K562 (cell line): ENCODE data around the gene SCYL1. TPM values are rescaled to one million over a fixed set of nuclear protein-coding genes. Genes with fewer than 3 reads are reported as not detected.

Experiments
- ATF7 ChIP-seq: fragments of 450-650 bp; IDR thresholded peaks from 2 replicates; pipeline ENCODE4 v1.7.1; 2014; ENCODE audit warnings: mild to moderate bottlenecking, moderate library complexity
- BACH1 ChIP-seq: fragments of 200-800 bp; sonication (Bioruptor generic); IDR thresholded peaks from 2 replicates; pipeline ENCODE4 v1.6.1; 2016; ENCODE audit warnings: missing genetic modification characterization, missing compliant biosample characterization
- CBX5 ChIP-seq: IDR thresholded peaks from 2 replicates; pipeline ENCODE4 v1.6.1; 2014; ENCODE audit warnings: low read depth, borderline replicate concordance
- E2F8 ChIP-seq: fragments of 450-650 bp; IDR thresholded peaks from 2 replicates; pipeline ENCODE4 v1.7.1; 2018; ENCODE audit warnings: mild to moderate bottlenecking, low read depth; ENCODE audit not compliant: partially characterized antibody
- ELF1 ChIP-seq: fragments of 200-800 bp; sonication (Bioruptor generic); IDR thresholded peaks from 2 replicates; pipeline ENCODE4 v1.6.1; 2016; ENCODE audit warnings: missing genetic modification characterization, missing compliant biosample characterization
- FIP1L1 ChIP-seq: fragments of 200-400 bp; formaldehyde crosslinking; IDR thresholded peaks from 2 replicates; pipeline ENCODE4 v1.6.1; 2018; ENCODE audit warnings: mild to moderate bottlenecking, low read depth, low read length; ENCODE audit not compliant: poor library complexity, severe bottlenecking
- FOSL1 ChIP-seq: fragments of 200-800 bp; sonication (Bioruptor generic); conservative IDR thresholded peaks from 2 replicates; pipeline ENCODE4 v1.6.1; 2016; ENCODE audit warnings: missing genetic modification characterization, missing compliant biosample characterization
- HNRNPUL1 ChIP-seq: fragments of 200-400 bp; formaldehyde crosslinking; IDR thresholded peaks from 2 replicates; pipeline ENCODE4 v1.6.1; 2017; ENCODE audit warnings: low read length
- HSF4 ChIP-seq: fragments of 250-450 bp; sonication (Bioruptor Pico); IDR thresholded peaks from 2 replicates; pipeline ENCODE4 v2.1.2; 2022; ENCODE audit warnings: mild to moderate bottlenecking, moderate library complexity, borderline replicate concordance
- POLR2B ChIP-seq: fragments of 450-650 bp; IDR thresholded peaks from 2 replicates; pipeline ENCODE4 v1.6.1; 2018; ENCODE audit warnings: low read depth; ENCODE audit not compliant: partially characterized antibody
- RBM15 ChIP-seq: fragments of 200-400 bp; formaldehyde crosslinking; IDR thresholded peaks from 2 replicates; pipeline ENCODE4 v1.6.1; 2018; ENCODE audit warnings: mild to moderate bottlenecking, low read length, moderate library complexity; ENCODE audit not compliant: insufficient read depth
- SMAD1 ChIP-seq: fragments of 150-350 bp; IDR thresholded peaks from 2 replicates; pipeline ENCODE4 v1.6.1; 2014; ENCODE audit warnings: low read length, low read depth; ENCODE audit not compliant: partially characterized antibody
- ZNF174 ChIP-seq: fragments of 250-450 bp; sonication (Bioruptor Pico); IDR thresholded peaks from 2 replicates; pipeline ENCODE4 v1.4.0; 2020; ENCODE audit warnings: mild to moderate bottlenecking
- ZNF217 ChIP-seq: sonication (generic); formaldehyde crosslinking; IDR thresholded peaks from 2 replicates; pipeline ENCODE4 v1.8.0; 2022; ENCODE audit warnings: mild to moderate bottlenecking, missing genetic modification reagents
- ZNF57 ChIP-seq: fragments of 450-650 bp; formaldehyde crosslinking; IDR thresholded peaks from 2 replicates; pipeline ENCODE4 v1.4.0; 2020; ENCODE audit warnings: mild to moderate bottlenecking, moderate library complexity
- ZNF717 ChIP-seq: fragments of 250-450 bp; sonication (Bioruptor Pico); IDR thresholded peaks from 2 replicates; pipeline ENCODE4 v1.5.0; 2021
- ZNF764 ChIP-seq: fragments of 250-450 bp; sonication (Bioruptor Pico); IDR thresholded peaks from 2 replicates; pipeline ENCODE4 v1.4.0; 2020; ENCODE audit warnings: low read depth, mild to moderate bottlenecking, moderate library complexity
- polyA plus RNA-seq, 8 experiments: library from polyadenylated mRNA; depleted of rRNA in 4 of 8; stranded (reverse) in 5 of 8; unstranded in 3 of 8; fragments of >200 nt; fragmentation: Nextera tagmentation in 2 of 8; fragmentation: Illumina TruSeq in 1 of 8; extraction: Ambion mirVana in 2 of 8; extraction: Trizol in 1 of 8; gene quantifications; 2 replicates each; pipeline versions ENCODE4 v1.2.1 to v1.2.3, GENCODE V29; 2011 to 2014; ENCODE audit warnings: inconsistent platforms in 1 of 8, missing spikeins in 1 of 8
- total RNA-seq, 7 experiments: library from RNA; depleted of rRNA in 6 of 7; stranded (reverse); fragments of >200 nt in 6 of 7; fragmentation: Illumina TruSeq in 2 of 7; extraction: Trizol in 2 of 7; gene quantifications; 2 replicates each; pipeline versions ENCODE4 v1.2.1 to v1.2.3, GENCODE V29; 2011 to 2021; ENCODE audit warnings: low replicate concordance in 1 of 7
- TF ChIP-seq, protein P1 (sequence below): fragments of 250-450 bp; sonication (Bioruptor Pico); IDR thresholded peaks from 2 replicates; pipeline ENCODE4 v1.6.1; 2021; ENCODE audit warnings: mild to moderate bottlenecking
- TF ChIP-seq, protein P2 (sequence below): sonication (generic); formaldehyde crosslinking; IDR thresholded peaks from 2 replicates; pipeline ENCODE4 v1.8.1; 2023; ENCODE audit warnings: mild to moderate bottlenecking, missing genetic modification reagents
- TF ChIP-seq, protein P3 (sequence below): IDR thresholded peaks from 3 replicates; pipeline ENCODE4 v1.6.1; 2011; ENCODE audit warnings: borderline replicate concordance, mild to moderate bottlenecking, moderate library complexity; ENCODE audit not compliant: insufficient read length; ENCODE audit errors: extremely low read depth

SCYL1 gene
- total and polyA plus RNA-seq, 9 of the 15 experiments (the other 6 are each of a cell fraction or from before 2014, with no cell fraction given): 1.9 to 145 (median 57.6) TPM

DNA sequence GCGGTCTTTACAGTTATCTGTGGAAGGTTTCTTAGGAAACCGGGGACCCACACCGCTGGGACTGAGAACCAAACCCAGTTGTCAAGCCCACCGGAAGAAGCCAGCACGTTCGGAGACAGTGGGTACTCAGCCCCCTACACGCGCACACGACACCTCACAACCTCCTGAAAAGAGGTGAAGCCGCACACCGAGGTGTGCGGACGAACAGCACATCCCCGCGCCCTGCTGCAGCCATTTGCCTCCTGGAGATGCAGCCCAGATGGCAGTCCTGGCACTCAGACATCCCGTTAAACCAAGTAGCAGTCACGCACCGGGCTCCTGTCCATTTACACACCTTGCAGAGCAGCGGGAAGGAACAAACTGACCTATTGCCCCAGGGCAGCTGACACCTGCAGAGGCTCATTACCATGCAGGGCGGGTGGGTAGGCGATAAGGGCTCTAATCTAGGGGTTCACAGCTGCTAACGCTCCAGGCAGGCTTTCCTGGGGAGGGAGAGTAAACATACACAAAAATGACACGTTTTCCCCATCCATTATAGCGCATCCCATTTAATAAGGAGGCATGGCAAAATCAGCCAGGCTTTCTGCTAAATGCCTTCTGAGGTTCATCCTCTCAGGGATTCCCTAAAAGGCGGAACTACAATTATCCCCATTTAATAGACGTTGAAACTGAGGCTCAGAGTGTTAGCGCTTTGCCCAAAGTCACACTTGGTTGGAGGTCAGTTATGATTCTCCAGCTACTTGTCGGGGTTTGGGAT, 50.1 kb downstream of the SCYL1 start (continued):
- TF ChIP-seq E2F8 (peak; percentile 14), ZNF717 (CRISPR knock-in tag) (0 out of 2 replicates have a peak, but pooled peaks have one; percentile 67), ZNF174 (no peak), CBX5 (no peak), SMAD1 (no peak), BACH1 (tag) (no peak), FOSL1 (tag) (peak; percentile 38; the same call in 1 of the 2 replicates), ELF1 (no peak), FIP1L1 (no peak), HNRNPUL1 (no peak), ZNF217 (CRISPR knock-in tag) (no peak), ATF7 (no peak; the same call in 1 of the 2 replicates), ZNF764 (CRISPR knock-in tag) (no peak), POLR2B (peak; percentile 40), HSF4 (CRISPR knock-in tag) (no peak), RBM15 (no peak), ZNF57 (no peak)
- TF ChIP-seq, protein P1, sequence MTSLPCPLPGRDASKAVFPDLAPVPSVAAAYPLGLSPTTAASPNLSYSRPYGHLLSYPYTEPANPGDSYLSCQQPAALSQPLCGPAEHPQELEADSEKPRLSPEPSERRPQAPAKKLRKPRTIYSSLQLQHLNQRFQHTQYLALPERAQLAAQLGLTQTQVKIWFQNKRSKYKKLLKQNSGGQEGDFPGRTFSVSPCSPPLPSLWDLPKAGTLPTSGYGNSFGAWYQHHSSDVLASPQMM: no peak
- TF ChIP-seq, protein P2, sequence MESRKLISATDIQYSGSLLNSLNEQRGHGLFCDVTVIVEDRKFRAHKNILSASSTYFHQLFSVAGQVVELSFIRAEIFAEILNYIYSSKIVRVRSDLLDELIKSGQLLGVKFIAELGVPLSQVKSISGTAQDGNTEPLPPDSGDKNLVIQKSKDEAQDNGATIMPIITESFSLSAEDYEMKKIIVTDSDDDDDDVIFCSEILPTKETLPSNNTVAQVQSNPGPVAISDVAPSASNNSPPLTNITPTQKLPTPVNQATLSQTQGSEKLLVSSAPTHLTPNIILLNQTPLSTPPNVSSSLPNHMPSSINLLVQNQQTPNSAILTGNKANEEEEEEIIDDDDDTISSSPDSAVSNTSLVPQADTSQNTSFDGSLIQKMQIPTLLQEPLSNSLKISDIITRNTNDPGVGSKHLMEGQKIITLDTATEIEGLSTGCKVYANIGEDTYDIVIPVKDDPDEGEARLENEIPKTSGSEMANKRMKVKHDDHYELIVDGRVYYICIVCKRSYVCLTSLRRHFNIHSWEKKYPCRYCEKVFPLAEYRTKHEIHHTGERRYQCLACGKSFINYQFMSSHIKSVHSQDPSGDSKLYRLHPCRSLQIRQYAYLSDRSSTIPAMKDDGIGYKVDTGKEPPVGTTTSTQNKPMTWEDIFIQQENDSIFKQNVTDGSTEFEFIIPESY (CRISPR knock-in tag): no peak
- TF ChIP-seq, protein P3, sequence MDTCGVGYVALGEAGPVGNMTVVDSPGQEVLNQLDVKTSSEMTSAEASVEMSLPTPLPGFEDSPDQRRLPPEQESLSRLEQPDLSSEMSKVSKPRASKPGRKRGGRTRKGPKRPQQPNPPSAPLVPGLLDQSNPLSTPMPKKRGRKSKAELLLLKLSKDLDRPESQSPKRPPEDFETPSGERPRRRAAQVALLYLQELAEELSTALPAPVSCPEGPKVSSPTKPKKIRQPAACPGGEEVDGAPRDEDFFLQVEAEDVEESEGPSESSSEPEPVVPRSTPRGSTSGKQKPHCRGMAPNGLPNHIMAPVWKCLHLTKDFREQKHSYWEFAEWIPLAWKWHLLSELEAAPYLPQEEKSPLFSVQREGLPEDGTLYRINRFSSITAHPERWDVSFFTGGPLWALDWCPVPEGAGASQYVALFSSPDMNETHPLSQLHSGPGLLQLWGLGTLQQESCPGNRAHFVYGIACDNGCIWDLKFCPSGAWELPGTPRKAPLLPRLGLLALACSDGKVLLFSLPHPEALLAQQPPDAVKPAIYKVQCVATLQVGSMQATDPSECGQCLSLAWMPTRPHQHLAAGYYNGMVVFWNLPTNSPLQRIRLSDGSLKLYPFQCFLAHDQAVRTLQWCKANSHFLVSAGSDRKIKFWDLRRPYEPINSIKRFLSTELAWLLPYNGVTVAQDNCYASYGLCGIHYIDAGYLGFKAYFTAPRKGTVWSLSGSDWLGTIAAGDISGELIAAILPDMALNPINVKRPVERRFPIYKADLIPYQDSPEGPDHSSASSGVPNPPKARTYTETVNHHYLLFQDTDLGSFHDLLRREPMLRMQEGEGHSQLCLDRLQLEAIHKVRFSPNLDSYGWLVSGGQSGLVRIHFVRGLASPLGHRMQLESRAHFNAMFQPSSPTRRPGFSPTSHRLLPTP: no peak
